Body of pancreas (tissue), 4 donors: ENCODE measurements around the gene GRIA3.
A peak's percentile ranks its signal among the peaks of the same experiment; 100 is the strongest.

Source experiments
- CTCF ChIP-seq, 7 experiments: fragments of 450-650 bp in 4 of 7; fragments of 200-600 bp in 3 of 7; sonication (generic) in 3 of 7; IDR thresholded peaks; one replicate each; pipeline ENCODE4 v1.5.1; 2016 to 2019; ENCODE audit warnings: antibody characterized with exemption in 7 of 7
- POLR2A ChIP-seq, 3 donors: fragments of 450-650 bp; IDR thresholded peaks; one replicate each; pipeline ENCODE4 v1.6.1; 2016; ENCODE audit warnings: antibody characterized with exemption in 3 of 3, mild to moderate bottlenecking in 2 of 3

- TF ChIP-seq POLR2A (IDR thresholded peaks at IDR 0.05) (no peak), CTCF (IDR thresholded peaks at IDR 0.05) (peak in 1 of 7 experiments; percentile 11)
Observed at GRCh38 chrX:123481913-123482851, 298.1 kb downstream of the GRIA3 start.
